ENCODE results near the gene ASXL3.
A peak's percentile ranks its signal among the peaks of the same experiment; 100 is the strongest.

ASXL3 gene

DNA sequence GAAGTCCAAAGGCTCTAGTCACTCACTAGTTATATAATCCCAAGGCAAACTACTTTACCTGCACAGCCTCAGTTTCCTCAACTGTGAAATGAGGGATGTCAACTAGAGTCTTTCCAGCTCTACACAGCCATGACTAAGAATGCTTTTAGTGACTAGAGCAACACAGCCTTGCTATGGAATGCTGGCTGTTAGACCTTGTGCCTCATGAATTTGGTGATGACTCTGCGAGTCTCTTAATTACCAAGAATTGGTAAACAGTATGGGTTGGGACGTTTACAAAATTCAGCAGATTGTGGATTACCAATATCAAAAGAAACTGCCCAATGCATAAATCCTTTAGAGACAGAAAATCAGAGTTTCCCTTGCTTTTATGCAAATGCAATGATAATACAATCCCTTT, 163.7 kb downstream of the ASXL3 start:
- Histone ChIP-seq H2AFZ (ENCODE audit: low read length) (no peak overlapping the region), H3K9ac (ENCODE audit: low read length) (no peak overlapping the region), H4K20me1 (ENCODE audit: insufficient read depth, low read length) (no peaks in the 10 kb centered on the region), H3K4me1 (ENCODE audit: insufficient read depth, low read length, severe bottlenecking) (peaks cover 25% of the 10 kb centered on the region), H3K9me3 (ENCODE audit: low read length) (no peaks in the 10 kb centered on the region), H3K4me2 (ENCODE audit: low read length) (no peak overlapping the region), H3K36me3 (ENCODE audit: insufficient read depth, low read length) (no peaks in the 10 kb centered on the region), H3K27ac (ENCODE audit: low read depth, low read length, poor library complexity, severe bottlenecking) (no peak overlapping the region), H3K9me2 (ENCODE audit: low read depth, low read length) (no peaks in the 10 kb centered on the region), H3K27me3 (ENCODE audit: insufficient read depth, low read length) (no peaks in the 10 kb centered on the region), H3K4me3 (ENCODE audit: low read depth, low read length, poor library complexity, severe bottlenecking) (no peak overlapping the region), H3F3A (ENCODE audit: insufficient read depth, low read length) (no peaks in the 10 kb centered on the region), H3K79me2 (ENCODE audit: insufficient read depth, low read length) (no peaks in the 10 kb centered on the region)
- no peak for TF ChIP-seq EZH2 (IDR thresholded peaks at IDR 0.05; ENCODE audit: borderline replicate concordance, low read length)
- TF ChIP-seq, protein P1, sequence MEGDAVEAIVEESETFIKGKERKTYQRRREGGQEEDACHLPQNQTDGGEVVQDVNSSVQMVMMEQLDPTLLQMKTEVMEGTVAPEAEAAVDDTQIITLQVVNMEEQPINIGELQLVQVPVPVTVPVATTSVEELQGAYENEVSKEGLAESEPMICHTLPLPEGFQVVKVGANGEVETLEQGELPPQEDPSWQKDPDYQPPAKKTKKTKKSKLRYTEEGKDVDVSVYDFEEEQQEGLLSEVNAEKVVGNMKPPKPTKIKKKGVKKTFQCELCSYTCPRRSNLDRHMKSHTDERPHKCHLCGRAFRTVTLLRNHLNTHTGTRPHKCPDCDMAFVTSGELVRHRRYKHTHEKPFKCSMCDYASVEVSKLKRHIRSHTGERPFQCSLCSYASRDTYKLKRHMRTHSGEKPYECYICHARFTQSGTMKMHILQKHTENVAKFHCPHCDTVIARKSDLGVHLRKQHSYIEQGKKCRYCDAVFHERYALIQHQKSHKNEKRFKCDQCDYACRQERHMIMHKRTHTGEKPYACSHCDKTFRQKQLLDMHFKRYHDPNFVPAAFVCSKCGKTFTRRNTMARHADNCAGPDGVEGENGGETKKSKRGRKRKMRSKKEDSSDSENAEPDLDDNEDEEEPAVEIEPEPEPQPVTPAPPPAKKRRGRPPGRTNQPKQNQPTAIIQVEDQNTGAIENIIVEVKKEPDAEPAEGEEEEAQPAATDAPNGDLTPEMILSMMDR (IDR thresholded peaks at IDR 0.05; ENCODE audit: low read length) = no peak

GRCh38 chr18:33744032-33744697, 166.1 kb downstream of the ASXL3 start:
- no peaks in the 10 kb centered on the region for H3K27me3 ChIP-seq (ENCODE audit: insufficient read depth, low read length)
- H3K4me3 ChIP-seq (ENCODE audit: low read depth, low read length, poor library complexity, severe bottlenecking) = no peak overlapping the region
- no peaks in the 10 kb centered on the region for H3K79me2 ChIP-seq (ENCODE audit: insufficient read depth, low read length)
- peak overlapping the region; percentile 82 for H3K27ac ChIP-seq (ENCODE audit: low read depth, low read length, poor library complexity, severe bottlenecking)
- no peak for TF ChIP-seq EZH2 (IDR thresholded peaks at IDR 0.05; ENCODE audit: borderline replicate concordance, low read length)
- TF ChIP-seq, protein P1 (IDR thresholded peaks at IDR 0.05; ENCODE audit: low read length) = peak; percentile 45; the same call in 1 of the 2 replicates
- no peaks in the 10 kb centered on the region for H3K9me2 ChIP-seq (ENCODE audit: low read depth, low read length)
- H3K9ac ChIP-seq (ENCODE audit: low read length) = no peak overlapping the region
- no peak overlapping the region for H3K4me2 ChIP-seq (ENCODE audit: low read length)
- no peak overlapping the region for H2AFZ ChIP-seq (ENCODE audit: low read length)
- no peaks in the 10 kb centered on the region for H3F3A ChIP-seq (ENCODE audit: insufficient read depth, low read length)
- no peaks in the 10 kb centered on the region for H3K9me3 ChIP-seq (ENCODE audit: low read length)
- H3K36me3 ChIP-seq (ENCODE audit: insufficient read depth, low read length) = no peaks in the 10 kb centered on the region
- H4K20me1 ChIP-seq (ENCODE audit: insufficient read depth, low read length) = no peaks in the 10 kb centered on the region
- H3K4me1 ChIP-seq (ENCODE audit: insufficient read depth, low read length, severe bottlenecking) = peaks cover 34% of the 10 kb centered on the region

DNA sequence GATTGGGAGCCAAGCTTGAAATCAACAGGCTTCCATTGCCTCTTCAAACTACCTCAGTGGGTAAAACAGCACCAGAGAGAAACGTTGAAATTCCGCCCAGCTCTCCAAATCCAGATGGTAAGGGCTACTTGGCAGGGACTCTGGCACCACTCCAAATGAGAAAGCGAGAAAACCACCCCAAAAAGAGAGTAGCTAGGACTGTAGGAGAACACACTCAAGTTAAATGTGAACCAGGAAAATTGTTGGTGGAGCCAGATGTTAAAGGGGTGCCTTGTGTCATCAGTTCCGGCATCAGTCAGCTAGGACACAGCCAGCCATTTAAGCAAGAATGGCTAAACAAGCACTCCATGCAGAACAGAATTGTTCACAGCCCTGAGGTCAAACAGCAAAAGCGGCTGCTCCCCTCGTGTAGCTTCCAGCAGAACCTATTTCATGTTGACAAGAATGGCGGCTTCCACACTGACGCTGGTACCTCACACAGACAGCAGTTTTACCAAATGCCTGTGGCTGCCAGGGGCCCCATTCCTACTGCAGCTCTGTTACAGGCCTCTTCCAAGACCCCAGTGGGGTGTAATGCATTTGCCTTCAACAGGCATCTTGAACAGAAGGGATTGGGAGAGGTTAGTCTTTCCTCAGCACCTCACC, 167.3 kb downstream of the ASXL3 start:
- no peaks in the 10 kb centered on the region for H3F3A ChIP-seq (ENCODE audit: insufficient read depth, low read length)
- no peak overlapping the region for H2AFZ ChIP-seq (ENCODE audit: low read length)
- no peaks in the 10 kb centered on the region for H3K9me3 ChIP-seq (ENCODE audit: low read length)
- no peaks in the 10 kb centered on the region for H3K36me3 ChIP-seq (ENCODE audit: insufficient read depth, low read length)
- no peak overlapping the region for H3K4me2 ChIP-seq (ENCODE audit: low read length)
- no peak overlapping the region for H3K9ac ChIP-seq (ENCODE audit: low read length)
- peaks cover 43% of the 10 kb centered on the region for H3K4me1 ChIP-seq (ENCODE audit: insufficient read depth, low read length, severe bottlenecking)
- no peak for TF ChIP-seq EZH2 (IDR thresholded peaks at IDR 0.05; ENCODE audit: borderline replicate concordance, low read length)
- H3K27ac ChIP-seq (ENCODE audit: low read depth, low read length, poor library complexity, severe bottlenecking) = peak overlapping the region; percentile 82
- H3K4me3 ChIP-seq (ENCODE audit: low read depth, low read length, poor library complexity, severe bottlenecking) = no peak overlapping the region
- no peaks in the 10 kb centered on the region for H3K27me3 ChIP-seq (ENCODE audit: insufficient read depth, low read length)
- no peaks in the 10 kb centered on the region for H3K9me2 ChIP-seq (ENCODE audit: low read depth, low read length)
- H3K79me2 ChIP-seq (ENCODE audit: insufficient read depth, low read length) = no peaks in the 10 kb centered on the region
- no peaks in the 10 kb centered on the region for H4K20me1 ChIP-seq (ENCODE audit: insufficient read depth, low read length)

Data from OCI-LY1 (cell line).